Activated CD4-positive, alpha-beta T cell treated with anti-CD3 and anti-CD28 coated beads for 1 hour (primary cell): ENCODE data around the gene ATF6B.
"Not testable (repeated sequence)": the region's sequence is repeated elsewhere in the genome, so short reads cannot be mapped to it uniquely, and the experiment has no call there.

Experiments used
- DNase-seq: peaks from one replicate; pipeline ENCODE4 v3.0.0-alpha.2; 2020

Gene ATF6B

GRCh38 chr6:32153564-32154513 is 25.8 kb upstream of the ATF6B start, which contains the start of gene PPT2:
PPT2 (plus strand) TSS chr6:32154141; CDS start chr6:32154595, 454 bp downstream.
- peak; percentile 55 for DNase-seq

- DNase-seq: no peak
These were observed 24.9 kb upstream of the ATF6B start for GRCh38 chr6:32152769-32153563.

GRCh38 chr6:32151863-32152768 is 24.1 kb upstream of the ATF6B start, which contains the start of gene PRRT1:
PRRT1 (minus strand) TSS chr6:32151939; CDS start chr6:32151827, 112 bp downstream.
- DNase-seq: no peak

GRCh38 chr6:32151181-32151862 is 23.3 kb upstream of the ATF6B start:
- no peak for DNase-seq

- no peak for DNase-seq
These were observed 22.2 kb upstream of the ATF6B start for GRCh38 chr6:32149932-32150870.

GRCh38 chr6:32149092-32149755 is 21.2 kb upstream of the ATF6B start:
- no peak for DNase-seq

- peak; percentile 61 for DNase-seq
These were observed 20.4 kb upstream of the ATF6B start for GRCh38 chr6:32148289-32149091.

- no peak for DNase-seq
These were observed 19.5 kb upstream of the ATF6B start for GRCh38 chr6:32147401-32148132.

GRCh38 chr6:32146687-32147086 is 18.6 kb upstream of the ATF6B start:
- DNase-seq: no peak

GRCh38 chr6:32146287-32146686 is 18.2 kb upstream of the ATF6B start:
- DNase-seq: no peak

- not testable (repeated sequence) for DNase-seq
These were observed 16.2 kb upstream of the ATF6B start for GRCh38 chr6:32144238-32144637.

- no peak for DNase-seq
These were observed 12.5 kb upstream of the ATF6B start for GRCh38 chr6:32140420-32141046.

GRCh38 chr6:32139590-32139989 is 11.5 kb upstream of the ATF6B start:
- DNase-seq: no peak

- no peak for DNase-seq
These were observed 9.4 kb upstream of the ATF6B start for GRCh38 chr6:32137454-32137853.

GRCh38 chr6:32133786-32134185 is 5.7 kb upstream of the ATF6B start:
- no peak for DNase-seq

- no peak for DNase-seq
These were observed 4.1 kb upstream of the ATF6B start for GRCh38 chr6:32132110-32132509.

- no peak for DNase-seq
These were observed 3.4 kb upstream of the ATF6B start for GRCh38 chr6:32131439-32131948.
